Subcutaneous adipose tissue (tissue), 4 donors: ENCODE results near the gene CRYBG3. TPM values are rescaled to one million over a fixed set of nuclear protein-coding genes. Genes with fewer than 3 reads are reported as not detected.

Experiments used
- CTCF ChIP-seq: fragments of 450-650 bp; IDR thresholded peaks from one replicate; pipeline ENCODE4 v1.5.1; 2016; ENCODE audit warnings: low read depth, mild to moderate bottlenecking, control low read depth, antibody characterized with exemption, moderate library complexity
- total RNA-seq, 4 donors: library from RNA; depleted of rRNA; stranded (reverse); fragments of >200 nt; gene quantifications; one replicate each; pipeline ENCODE4 v1.1.0, GENCODE V29; 2016

The CRYBG3 gene
- total RNA-seq, 4 donors from 2014 or later: 42.3 to 52.0 (median 47.7) TPM

- no peak for TF ChIP-seq CTCF
Observed at GRCh38 chr3:97975466-97975865, 153.7 kb downstream of the CRYBG3 start.

GRCh38 chr3:97979610-97980009 is 157.8 kb downstream of the CRYBG3 start:
- no peak for TF ChIP-seq CTCF

GRCh38 chr3:97981886-97982285 is 160.1 kb downstream of the CRYBG3 start:
- TF ChIP-seq CTCF: no peak

- TF ChIP-seq CTCF: no peak
Observed at GRCh38 chr3:97983933-97984491, 162.2 kb downstream of the CRYBG3 start.

- no peak for TF ChIP-seq CTCF
Observed at GRCh38 chr3:97987306-97987705, 165.5 kb downstream of the CRYBG3 start.

GRCh38 chr3:97988784-97989568 is 167.2 kb downstream of the CRYBG3 start:
- TF ChIP-seq CTCF: no peak

- no peak for TF ChIP-seq CTCF
Observed at GRCh38 chr3:97990624-97991292, 168.9 kb downstream of the CRYBG3 start.
